Measurements from ENCODE around the gene TOX2.

DNA sequence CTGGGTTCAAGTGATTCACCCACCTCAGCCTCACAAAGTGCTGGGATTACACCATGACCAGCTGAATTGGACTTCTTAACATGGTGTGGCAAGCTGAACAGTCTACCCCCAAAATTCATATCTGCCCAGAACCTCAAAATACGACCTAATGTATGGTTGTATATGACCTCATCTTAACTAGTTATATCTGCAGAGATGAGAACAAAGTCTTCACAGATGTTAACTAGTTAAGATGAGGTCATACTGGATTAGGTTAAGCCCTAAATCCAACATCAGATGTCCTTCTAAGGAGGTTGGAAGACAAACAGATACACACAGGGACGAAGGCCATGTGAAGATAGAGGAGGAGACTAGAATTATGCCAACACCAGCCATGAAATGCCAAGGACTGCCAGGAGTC lies 169.8 kb downstream of the TOX2 start:
- TF ChIP-seq, protein P1, sequence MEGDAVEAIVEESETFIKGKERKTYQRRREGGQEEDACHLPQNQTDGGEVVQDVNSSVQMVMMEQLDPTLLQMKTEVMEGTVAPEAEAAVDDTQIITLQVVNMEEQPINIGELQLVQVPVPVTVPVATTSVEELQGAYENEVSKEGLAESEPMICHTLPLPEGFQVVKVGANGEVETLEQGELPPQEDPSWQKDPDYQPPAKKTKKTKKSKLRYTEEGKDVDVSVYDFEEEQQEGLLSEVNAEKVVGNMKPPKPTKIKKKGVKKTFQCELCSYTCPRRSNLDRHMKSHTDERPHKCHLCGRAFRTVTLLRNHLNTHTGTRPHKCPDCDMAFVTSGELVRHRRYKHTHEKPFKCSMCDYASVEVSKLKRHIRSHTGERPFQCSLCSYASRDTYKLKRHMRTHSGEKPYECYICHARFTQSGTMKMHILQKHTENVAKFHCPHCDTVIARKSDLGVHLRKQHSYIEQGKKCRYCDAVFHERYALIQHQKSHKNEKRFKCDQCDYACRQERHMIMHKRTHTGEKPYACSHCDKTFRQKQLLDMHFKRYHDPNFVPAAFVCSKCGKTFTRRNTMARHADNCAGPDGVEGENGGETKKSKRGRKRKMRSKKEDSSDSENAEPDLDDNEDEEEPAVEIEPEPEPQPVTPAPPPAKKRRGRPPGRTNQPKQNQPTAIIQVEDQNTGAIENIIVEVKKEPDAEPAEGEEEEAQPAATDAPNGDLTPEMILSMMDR (conservative IDR thresholded peaks at IDR 0.05; ENCODE audit: low read depth, low read length): no peak
- TF ChIP-seq EZH2 (IDR thresholded peaks at IDR 0.05; ENCODE audit: low read length, unreplicated experiment): no peak
- no peak for TF ChIP-seq EZH2phosphoT487 (IDR thresholded peaks at IDR 0.05; ENCODE audit: borderline replicate concordance, low read length)

Measured in PC-3 (cell line).